DMS153 treated with DMSO at 0.1 percent for 48 hours (cell line): ENCODE results near the gene NCBP2L.
"Not testable (repeated sequence)": the region's sequence is repeated elsewhere in the genome, so short reads cannot be mapped to it uniquely, and the experiment has no call there.

Experiments used
- DNase-seq: peaks from one replicate; lab custom pipeline; 2025; ENCODE audit not compliant: unreplicated experiment; lab: John Stamatoyannopoulos, UW

NCBP2L gene

DNA sequence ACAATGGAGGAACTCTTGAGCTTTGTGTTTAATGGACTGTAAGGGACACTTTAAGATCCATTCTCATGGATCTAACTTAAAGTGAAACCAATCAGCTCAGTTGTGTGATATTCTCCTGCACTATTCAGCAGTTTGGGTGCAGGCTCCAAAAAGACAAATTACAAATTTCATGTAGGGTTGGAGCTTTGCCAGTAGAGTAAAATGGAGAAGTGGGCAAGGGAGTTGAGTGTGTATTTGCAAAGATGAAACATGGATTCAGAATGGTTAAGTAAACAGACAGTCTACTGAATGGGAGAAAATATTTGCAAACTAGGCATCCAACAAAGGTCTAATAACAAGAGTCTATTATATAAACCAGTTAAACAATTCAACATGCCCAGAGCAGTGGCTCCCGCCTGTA is 26.9 kb downstream of the NCBP2L start:
- DNase-seq: no peak

DNA sequence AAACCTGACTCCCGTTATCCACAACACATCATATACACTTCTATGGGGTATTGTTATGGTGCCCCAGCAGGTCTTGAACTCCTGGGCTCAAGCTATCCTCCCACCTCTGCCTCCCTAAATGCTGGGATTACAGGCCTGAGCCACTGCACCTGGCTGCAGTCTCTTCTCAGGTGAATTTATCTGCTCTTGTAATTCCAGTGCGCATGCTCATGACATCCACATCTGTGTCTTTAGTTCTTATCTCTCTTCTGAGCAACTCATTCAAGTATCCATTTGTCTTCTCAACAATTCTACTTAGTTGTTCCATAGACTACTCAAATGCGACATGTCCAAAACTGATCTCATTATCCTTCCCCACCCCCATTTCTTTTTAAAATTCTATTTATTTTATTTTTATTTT is 27.6 kb downstream of the NCBP2L start:
- DNase-seq: no peak

DNA sequence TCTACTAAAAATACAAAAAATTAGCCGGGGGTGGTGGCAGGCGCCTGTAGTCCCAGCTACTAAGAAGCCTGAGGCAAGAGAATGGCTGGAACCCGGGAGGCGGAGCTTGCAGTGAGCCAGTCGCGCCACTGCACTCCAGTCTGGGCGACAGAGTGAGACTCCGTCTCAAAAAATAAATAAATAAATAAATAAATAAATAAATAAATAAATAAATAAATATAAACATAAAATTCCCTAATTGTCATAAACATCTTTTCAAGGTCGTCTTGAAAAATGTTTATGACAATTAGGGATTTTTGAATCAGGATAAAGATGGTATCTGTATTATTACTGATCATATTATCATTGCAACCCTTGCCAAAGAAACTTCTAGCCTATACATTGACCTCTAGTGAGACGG is 32.5 kb downstream of the NCBP2L start:
- not testable (repeated sequence) for DNase-seq

DNA sequence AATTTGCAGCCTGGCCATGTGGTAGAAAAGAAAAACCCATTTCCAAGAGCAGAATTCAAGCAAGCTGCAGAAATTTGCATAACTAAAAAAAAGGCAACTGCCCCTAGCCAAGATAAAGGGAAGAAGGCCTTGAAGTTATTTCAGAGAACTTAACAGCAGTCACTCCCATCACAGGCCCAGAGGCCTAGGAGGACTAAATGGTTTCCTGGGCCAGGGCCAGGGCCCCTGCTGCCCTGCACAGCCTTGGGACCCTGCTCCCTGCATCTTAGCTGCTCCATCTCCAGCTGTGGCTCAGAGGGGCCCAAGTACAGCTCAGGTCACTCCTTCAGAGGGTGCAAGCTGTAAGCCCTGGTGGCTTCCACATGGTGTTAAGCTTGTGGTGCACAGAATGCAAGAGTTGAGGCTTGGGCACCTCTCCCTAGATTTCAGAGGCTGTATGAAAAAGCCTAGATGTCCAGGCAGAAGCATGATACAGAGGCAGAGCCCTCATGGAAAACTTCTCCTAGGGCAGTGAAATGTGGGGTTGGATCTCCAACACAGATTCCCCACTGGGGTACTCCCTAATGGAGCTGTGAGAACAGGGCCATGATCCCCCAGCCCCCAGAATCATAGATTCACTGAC is 41.5 kb downstream of the NCBP2L start:
- DNase-seq: no peak

DNA sequence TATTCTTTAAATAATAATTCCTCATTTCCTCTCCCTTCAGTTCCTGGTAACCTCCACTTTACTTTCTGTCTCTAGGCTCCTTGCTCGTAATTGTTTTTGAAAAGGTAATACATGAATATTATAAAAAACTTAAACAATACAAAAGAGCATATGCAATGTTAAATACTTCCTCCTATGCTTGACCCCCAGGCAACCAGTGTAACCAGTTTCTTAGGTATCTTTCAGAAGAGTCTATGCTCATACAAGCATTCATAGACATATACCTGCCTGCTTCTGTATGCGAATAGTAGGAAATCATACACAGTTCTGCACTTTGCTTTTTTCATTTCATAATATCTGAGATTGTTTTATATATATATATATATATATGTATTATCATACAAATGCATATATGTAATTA is 45.5 kb downstream of the NCBP2L start:
- no peak for DNase-seq

DNA sequence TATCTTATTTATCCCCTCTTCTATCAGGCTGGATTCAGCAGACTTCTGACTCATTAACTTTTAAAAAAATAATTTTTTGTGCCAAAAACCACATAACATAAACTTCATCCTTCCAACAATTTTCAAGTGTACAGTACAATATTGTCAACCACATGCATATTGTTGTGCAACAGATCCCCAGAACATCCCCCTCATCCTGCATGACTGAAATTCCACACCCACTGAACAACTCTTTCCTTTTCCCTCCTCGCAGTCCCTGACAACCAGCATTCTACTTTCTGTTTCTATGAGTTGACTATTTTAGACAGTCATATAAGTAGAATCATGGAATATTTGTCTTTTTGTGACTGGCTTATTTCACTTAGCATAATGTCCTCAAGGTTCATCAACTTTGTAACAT is 45.9 kb downstream of the NCBP2L start:
- DNase-seq: no peak

DNA sequence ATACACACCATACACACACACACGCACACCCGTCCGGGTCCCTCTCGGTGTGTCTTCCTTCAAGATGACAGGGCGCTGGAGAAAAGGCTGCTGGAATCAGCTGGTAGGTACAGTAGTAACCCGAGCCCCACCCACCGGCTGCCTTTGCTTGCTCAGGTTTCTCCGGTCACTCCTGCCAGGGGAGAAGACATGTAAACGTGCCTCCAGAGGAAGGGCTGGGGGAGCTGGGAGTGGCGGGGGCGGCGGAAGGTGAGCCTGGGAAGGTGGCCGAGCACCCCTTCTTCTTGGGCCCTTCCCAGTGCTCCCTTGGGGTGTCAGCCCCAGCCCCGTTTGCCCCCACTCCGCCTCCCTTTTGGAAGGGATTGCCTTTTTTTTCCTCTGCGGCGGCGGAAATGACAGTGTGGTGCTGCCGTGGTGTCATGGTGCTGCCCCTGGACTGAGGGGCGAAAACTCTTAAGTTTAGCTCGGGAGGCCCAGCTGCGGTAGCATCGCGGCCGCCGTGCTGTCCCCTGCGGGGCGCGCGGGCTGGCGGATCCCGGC is 48.2 kb downstream of the NCBP2L start, which contains the start of gene MID2:
Gene MID2 (plus strand): TSS at position 169 of the 540 bp plus-strand sequence. CDS start 561 bp downstream, outside the sequence.
- DNase-seq: no peak

DNA sequence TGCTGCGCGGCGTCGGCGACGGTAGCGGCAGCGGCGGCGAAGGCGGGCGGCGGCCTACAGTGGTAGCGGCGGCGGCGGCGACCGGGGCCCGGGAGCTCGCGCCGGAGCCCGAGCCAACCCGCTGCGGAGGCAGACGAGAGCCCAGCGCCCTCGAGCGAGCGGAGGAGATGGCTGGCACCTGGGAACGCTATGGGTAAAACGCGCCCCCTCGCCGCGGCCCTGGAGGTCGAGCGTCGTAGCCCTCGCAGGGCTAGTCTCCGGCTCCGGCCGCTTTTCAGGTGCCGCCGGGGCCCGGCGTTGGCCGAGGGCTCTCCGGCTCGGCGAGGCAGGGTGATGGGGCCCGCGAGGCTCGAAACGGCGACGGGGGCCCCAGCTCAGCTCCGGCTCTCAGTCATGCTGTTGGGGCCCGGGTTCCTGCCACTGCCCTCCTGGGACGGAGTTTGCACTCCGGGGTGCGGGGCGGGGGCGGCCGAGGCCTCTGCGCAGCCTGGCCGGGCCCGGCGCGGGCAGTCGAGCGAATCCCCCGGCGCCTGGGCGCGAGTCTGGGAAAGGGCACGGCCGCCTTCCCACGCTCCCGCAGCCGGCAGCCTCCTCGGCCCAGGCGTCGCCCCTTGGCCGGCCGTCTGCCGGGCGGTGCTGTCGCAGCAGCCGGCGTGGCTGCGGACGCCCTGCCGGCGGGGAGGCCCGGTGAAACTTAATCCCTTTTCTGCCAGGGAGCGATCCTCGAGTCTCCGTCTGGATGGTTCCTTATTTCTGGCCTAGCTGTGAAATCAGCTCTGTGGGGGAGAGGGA is 48.9 kb downstream of the NCBP2L start:
- no peak for DNase-seq

DNA sequence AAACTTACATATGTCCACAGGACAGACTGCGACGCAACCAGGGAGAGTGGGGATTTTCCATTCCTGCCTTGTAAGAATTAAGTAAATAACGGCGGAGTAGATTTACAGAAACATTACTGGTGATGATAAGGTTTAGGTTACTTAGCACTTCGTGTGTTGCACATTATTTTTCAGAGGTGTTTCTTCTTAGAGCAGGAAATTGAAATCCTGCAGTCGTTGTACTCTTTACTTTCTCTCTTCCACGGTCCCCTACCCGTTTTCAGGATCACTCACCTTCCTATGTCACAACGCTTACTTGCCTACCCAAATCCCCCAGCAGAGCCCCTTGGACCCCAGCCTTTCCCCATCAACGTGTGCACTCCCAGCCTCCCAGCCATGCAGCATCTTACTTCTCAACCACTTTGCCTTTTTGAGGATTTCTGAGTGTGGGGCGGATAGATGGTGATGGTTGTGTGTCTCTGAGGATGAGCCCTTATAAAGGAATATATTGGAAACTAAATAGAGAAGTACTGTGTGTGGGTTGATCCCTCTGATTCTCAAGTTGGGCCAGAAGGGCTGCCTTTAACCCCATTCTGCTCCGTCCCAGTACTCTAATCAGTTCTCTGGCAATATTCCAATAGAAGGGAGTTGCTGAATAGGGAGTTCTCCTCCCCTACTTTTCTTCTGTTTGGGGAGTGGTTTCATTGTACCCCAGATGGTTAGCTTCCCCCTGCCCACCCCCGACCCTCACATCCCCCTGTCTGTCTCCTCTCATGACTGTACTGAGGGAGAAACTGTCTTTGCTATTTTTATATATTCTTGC is 49.7 kb downstream of the NCBP2L start:
- DNase-seq: no peak

DNA sequence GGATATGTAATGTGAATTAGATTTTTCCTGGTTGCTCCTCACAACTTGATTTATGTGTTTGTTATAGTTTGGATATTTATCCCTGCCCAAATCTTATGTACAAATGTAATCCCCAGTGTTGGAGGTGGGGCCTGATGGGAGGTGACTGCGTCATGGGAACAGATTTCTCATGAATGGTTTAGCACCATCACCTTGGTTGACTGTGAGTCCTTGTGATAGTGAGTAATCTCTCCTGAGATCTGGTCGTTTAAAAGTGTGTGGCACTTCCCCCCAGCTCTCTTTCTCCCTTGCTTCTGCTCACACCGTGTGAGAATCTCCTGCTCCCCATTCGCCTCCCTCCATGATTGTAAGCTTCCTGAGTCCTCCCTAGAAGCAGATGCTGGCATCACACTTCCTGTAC is 50.3 kb downstream of the NCBP2L start:
- DNase-seq: no peak

DNA sequence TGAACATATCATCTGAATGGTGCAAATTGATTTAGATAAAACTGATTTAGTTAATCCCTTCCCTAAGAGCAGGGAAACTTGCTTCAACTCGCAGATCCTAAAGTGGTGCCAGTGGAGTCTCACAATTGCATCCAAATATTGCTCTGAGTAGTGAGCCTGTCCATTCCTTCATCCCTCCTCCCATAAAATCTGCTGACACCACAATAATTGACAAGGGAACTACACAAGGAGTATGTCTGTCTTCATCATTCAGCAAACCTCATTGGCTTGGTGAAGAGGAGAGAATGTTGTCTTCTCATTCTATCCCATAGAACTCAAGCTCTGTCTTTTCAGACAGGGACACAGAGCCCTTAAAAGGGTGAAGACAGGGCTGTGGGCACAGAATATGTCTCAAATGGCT is 52.3 kb downstream of the NCBP2L start:
- DNase-seq: no peak

DNA sequence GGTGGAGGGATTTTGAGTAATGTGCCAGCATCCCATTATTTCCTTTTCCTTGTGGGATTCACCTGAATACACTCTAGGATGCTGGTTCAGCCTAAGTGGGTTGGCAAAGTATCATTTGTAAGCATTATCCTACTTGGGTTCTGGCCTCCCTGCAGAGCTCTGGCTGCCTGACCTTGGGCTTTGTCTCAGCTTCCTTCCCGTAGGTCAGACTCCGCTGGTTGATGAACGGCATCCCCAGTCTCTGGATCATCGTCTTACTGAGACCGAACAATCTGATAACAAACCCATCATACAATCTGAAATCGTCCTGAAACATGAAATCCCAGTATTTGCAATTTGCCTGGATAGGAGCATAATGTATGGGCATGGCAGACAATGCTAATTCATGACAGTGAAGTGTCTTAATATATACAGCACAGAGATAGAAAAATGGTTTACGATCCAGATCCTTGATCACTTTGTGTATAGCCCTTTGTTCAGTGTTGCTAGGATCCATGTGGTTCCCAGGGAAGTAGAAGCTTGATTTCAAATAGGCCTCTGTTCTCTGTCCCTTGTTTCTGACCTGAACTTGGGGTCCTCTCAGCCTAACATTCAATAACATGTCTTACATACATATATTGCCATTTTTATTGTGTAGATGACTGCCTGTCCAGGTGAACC is 53.7 kb downstream of the NCBP2L start:
- DNase-seq: no peak

DNA sequence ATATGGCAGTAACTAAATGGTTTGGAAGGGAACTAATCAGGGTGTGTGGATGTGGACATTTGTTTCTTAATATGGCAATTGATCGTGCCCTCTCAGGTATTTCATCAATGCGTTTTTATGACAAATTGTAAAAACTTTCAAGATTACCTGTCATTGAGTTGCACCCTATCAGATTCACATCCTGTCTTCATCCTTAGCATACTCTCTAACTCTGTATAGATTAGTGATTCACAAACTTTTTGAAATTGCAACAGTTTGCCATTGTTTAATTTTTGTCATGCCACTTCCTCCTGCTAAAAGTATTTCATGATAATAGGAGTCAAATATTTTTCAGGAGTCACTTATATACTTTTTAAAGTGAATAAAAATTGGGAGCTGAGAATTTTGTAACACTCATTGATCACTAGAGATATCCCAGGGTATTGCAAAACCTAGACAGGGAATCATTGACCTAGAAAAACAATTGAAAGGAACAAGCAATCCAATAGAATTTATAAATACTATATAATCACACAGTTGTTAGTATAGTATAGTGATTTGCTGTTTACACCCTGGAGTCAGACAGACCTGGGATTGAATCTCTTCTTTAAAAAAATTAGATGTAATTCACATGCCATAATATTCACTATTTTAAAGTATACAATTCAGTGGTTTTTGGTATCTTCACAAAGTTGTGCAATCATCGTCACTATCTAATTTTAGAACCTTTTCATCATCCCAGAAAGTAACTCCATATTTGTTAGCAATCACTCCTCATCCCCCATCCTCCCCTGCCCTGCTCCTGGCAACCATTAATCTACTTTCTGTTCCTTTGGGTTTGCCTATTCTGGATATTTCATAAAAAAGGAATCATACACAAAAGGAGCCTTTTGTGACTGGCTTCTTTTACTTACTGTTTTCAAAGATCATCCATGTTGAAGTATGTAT is 57.0 kb downstream of the NCBP2L start:
- DNase-seq: no peak

DNA sequence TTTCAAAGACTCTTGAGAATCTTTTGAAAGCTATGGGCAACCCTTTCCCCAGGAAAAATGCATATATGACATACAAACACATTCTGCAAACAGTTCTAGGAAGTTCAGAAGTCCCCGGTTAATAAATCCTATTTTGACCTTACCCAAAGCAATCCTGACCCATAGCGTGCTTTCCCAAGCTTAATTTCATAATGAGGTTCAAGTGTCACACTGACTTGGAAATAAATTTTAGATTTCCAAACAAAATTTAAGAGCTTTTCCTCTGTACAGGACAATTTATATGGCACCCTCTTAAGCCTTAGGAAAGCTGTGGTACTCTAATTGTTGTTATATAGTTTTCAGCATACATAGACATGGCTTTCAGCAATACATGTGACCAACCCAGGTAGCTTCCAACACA is 59.4 kb downstream of the NCBP2L start:
- no peak for DNase-seq

DNA sequence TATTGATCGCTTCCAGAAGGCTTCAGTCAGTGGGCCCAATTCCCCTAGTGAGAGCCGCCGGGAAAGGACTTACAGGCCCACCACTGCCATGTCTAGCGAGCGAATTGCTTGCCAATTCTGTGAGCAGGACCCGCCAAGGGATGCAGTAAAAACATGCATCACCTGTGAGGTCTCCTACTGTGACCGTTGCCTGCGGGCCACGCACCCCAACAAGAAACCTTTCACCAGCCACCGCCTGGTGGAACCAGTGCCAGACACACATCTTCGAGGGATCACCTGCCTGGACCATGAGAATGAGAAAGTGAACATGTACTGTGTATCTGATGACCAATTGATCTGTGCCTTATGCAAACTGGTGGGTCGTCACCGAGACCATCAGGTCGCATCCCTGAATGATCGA is 63.4 kb downstream of the NCBP2L start:
- DNase-seq: no peak

DNA sequence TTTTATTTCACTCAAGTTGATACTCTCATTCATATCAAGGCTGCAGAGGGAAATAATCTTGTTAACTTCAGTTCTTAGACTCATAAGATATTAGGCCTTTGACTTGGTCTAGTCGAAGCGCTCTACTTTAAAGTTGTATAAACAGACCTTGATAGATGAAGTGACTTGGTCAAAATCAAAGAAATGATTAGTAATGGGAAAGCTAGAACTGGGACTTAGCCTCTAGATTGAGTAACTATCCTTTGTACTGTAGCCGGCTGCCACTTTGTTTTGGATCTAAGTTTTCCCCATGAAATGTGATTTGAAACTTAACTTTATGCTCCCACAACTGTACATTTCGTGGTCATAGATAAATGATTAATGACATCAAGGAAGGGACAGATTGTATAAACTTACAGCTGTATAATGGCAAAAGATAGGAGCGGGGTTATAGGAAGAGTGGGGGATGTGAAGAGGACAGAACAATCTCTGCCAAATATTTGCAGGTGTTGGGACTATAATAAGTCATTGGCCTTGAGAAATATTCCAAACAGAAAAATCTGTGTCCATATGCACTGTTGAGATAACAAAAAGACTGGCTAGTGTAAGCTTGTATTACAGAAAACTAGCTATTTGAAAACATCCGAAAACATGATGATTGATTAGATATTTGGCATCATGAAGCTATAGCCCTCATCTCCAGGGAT is 65.3 kb downstream of the NCBP2L start:
- DNase-seq: no peak
